Stomach (tissue), 4 donors: ENCODE data around the gene RNU1-3.
"Not testable (repeated sequence)": the region's sequence is repeated elsewhere in the genome, so short reads cannot be mapped to it uniquely, and the experiment has no call there.

Experiments used
- CTCF ChIP-seq, 7 experiments: fragments of 450-650 bp in 4 of 7; fragments of 200-600 bp in 3 of 7; sonication (generic) in 3 of 7; IDR thresholded peaks; one replicate each; pipeline ENCODE4 v1.5.1; 2016 to 2019; ENCODE audit warnings: antibody characterized with exemption in 7 of 7, control low read depth in 2 of 7, mild to moderate bottlenecking in 1 of 7
- EP300 ChIP-seq: sonication (generic); formaldehyde crosslinking; IDR thresholded peaks from one replicate; pipeline ENCODE4 v1.6.1; 2017; ENCODE audit warnings: antibody characterized with exemption
- POLR2A ChIP-seq, 4 donors: fragments of 450-650 bp; IDR thresholded peaks; one replicate each; pipeline ENCODE4 v1.6.1; 2016; ENCODE audit warnings: antibody characterized with exemption in 4 of 4, control low read depth in 2 of 4, mild to moderate bottlenecking in 1 of 4, moderate library complexity in 1 of 4
- POLR2AphosphoS5 ChIP-seq, 3 donors: sonication (generic); formaldehyde crosslinking; IDR thresholded peaks; one replicate each; pipeline ENCODE4 v1.6.1; 2016; ENCODE audit warnings: antibody characterized with exemption in 3 of 3

DNA sequence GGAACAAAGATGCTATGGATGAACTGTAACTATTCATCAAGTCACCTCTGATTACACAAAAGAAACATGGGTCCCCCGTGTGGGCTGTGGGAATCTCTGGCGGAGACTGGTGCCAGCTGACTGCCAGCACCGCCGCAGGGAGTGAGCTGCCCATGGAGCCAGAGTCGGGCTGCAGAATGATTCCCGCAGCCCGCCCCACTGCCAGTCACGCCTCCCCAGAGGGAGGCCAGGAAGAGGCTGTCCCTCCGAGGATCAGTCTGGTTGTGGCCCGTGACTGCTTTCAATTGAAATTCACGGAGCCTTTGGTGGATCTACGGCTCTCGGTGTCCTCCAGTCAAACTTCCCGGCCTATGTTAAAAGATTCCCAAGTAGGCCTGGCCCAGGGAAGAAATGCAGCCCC lies 45.8 kb upstream of the RNU1-3 start:
- TF ChIP-seq CTCF (IDR thresholded peaks at IDR 0.05); POLR2A (IDR thresholded peaks at IDR 0.05); EP300; POLR2AphosphoS5 (IDR thresholded peaks at IDR 0.05): not testable (repeated sequence)
